HepG2 (cell line): ENCODE results near the gene HIPK4. TPM values are rescaled to one million over a fixed set of nuclear protein-coding genes. Genes with fewer than 3 reads are reported as not detected.

ENCODE experiments used
- ELF4 ChIP-seq: sonication (generic); formaldehyde crosslinking; IDR thresholded peaks from 2 replicates; pipeline ENCODE4 v1.5.0; 2020; ENCODE audit warnings: missing genetic modification reagents, mild to moderate bottlenecking, moderate library complexity, borderline replicate concordance
- ESRRA ChIP-seq: sonication (generic); formaldehyde crosslinking; IDR thresholded peaks from 2 replicates; pipeline ENCODE4 v1.5.1; 2020; ENCODE audit warnings: mild to moderate bottlenecking, low read depth, missing genetic modification reagents
- FOXK1 ChIP-seq: sonication (generic); formaldehyde crosslinking; IDR thresholded peaks from 2 replicates; pipeline ENCODE4 v1.4.0; 2020; ENCODE audit warnings: low read depth, missing genetic modification reagents, borderline replicate concordance
- HOXA3 ChIP-seq: sonication (generic); formaldehyde crosslinking; IDR thresholded peaks from 2 replicates; pipeline ENCODE4 v1.5.0; 2020; ENCODE audit warnings: missing genetic modification reagents
- KAT2B ChIP-seq: fragments of 150-350 bp; IDR thresholded peaks from 2 replicates; pipeline ENCODE4 v1.6.1; 2014; ENCODE audit warnings: low read depth, low read length, borderline replicate concordance
- KLF9 ChIP-seq: IDR thresholded peaks from 2 replicates; pipeline ENCODE4 v1.6.1; 2016; ENCODE audit warnings: low read depth
- MAFF ChIP-seq: IDR thresholded peaks from 2 replicates; pipeline ENCODE4 v1.6.1; 2011; ENCODE audit warnings: low read depth, low read length, improper control_type of control experiment
- NAIF1 ChIP-seq: sonication (generic); formaldehyde crosslinking; IDR thresholded peaks from 2 replicates; pipeline ENCODE4 v1.5.0; 2020; ENCODE audit warnings: mild to moderate bottlenecking, missing genetic modification reagents, borderline replicate concordance
- NCOA1 ChIP-seq: sonication (generic); formaldehyde crosslinking; IDR thresholded peaks from 2 replicates; pipeline ENCODE4 v1.9.0; 2021; ENCODE audit warnings: missing genetic modification reagents
- NPAS2 ChIP-seq: sonication (generic); formaldehyde crosslinking; IDR thresholded peaks from 2 replicates; pipeline ENCODE4 v1.8.0; 2022; ENCODE audit warnings: mild to moderate bottlenecking, missing genetic modification reagents, borderline replicate concordance
- RARA ChIP-seq: IDR thresholded peaks from 2 replicates; pipeline ENCODE4 v1.6.1; 2016; ENCODE audit warnings: missing genetic modification reagents, missing compliant biosample characterization
- RARG ChIP-seq: sonication (generic); formaldehyde crosslinking; IDR thresholded peaks from 2 replicates; pipeline ENCODE4 v1.4.0; 2020; ENCODE audit warnings: low read depth, mild to moderate bottlenecking, missing genetic modification reagents
- RXRA ChIP-seq: sonication (generic); formaldehyde crosslinking; IDR thresholded peaks from 2 replicates; pipeline ENCODE4 v1.5.1; 2020; ENCODE audit warnings: missing genetic modification reagents
- SRF ChIP-seq: IDR thresholded peaks from 2 replicates; pipeline ENCODE4 v1.6.1; 2011; ENCODE audit warnings: mild to moderate bottlenecking, low read depth, low read length, moderate library complexity
- TBX3 ChIP-seq: fragments of 450-650 bp; IDR thresholded peaks from 2 replicates; pipeline ENCODE4 v1.6.1; 2017; ENCODE audit warnings: antibody characterized with exemption, mild to moderate bottlenecking, inconsistent platforms, borderline replicate concordance
- U2AF1 ChIP-seq: fragments of 200-400 bp; formaldehyde crosslinking; optimal IDR thresholded peaks from 2 replicates; pipeline ENCODE3; 2017; ENCODE audit warnings: mild to moderate bottlenecking, low read depth, low read length
- ZKSCAN8 ChIP-seq: IDR thresholded peaks from 2 replicates; pipeline ENCODE4 v1.6.1; 2016; ENCODE audit warnings: borderline replicate concordance, missing genetic modification reagents, missing compliant biosample characterization
- ZNF138 ChIP-seq: sonication (generic); formaldehyde crosslinking; IDR thresholded peaks from 2 replicates; pipeline ENCODE4 v1.5.0; 2020; ENCODE audit warnings: mild to moderate bottlenecking, low read depth, missing genetic modification reagents
- ZNF160 ChIP-seq: sonication (generic); formaldehyde crosslinking; IDR thresholded peaks from 2 replicates; pipeline ENCODE4 v1.8.0; 2022; ENCODE audit warnings: mild to moderate bottlenecking, inconsistent platforms, missing genetic modification reagents
- ZNF253 ChIP-seq: sonication (generic); formaldehyde crosslinking; IDR thresholded peaks from 2 replicates; pipeline ENCODE4 v1.8.0; 2022; ENCODE audit warnings: mild to moderate bottlenecking, missing genetic modification reagents, borderline replicate concordance
- ZNF354B ChIP-seq: sonication (generic); formaldehyde crosslinking; IDR thresholded peaks from 2 replicates; pipeline ENCODE4 v1.8.0; 2022; ENCODE audit warnings: mild to moderate bottlenecking, missing genetic modification reagents
- ZNF605 ChIP-seq: sonication (generic); formaldehyde crosslinking; IDR thresholded peaks from 2 replicates; pipeline ENCODE4 v1.8.0; 2022; ENCODE audit warnings: mild to moderate bottlenecking, missing genetic modification reagents
- ZNF678 ChIP-seq: sonication (generic); formaldehyde crosslinking; IDR thresholded peaks from 2 replicates; pipeline ENCODE4 v1.4.0; 2020; ENCODE audit warnings: mild to moderate bottlenecking, missing genetic modification reagents
- ZNF781 ChIP-seq: sonication (generic); formaldehyde crosslinking; IDR thresholded peaks from 2 replicates; pipeline ENCODE4 v1.5.1; 2020; ENCODE audit warnings: borderline replicate concordance, mild to moderate bottlenecking, missing genetic modification reagents; ENCODE audit errors: not compliant biosample characterization
- ZNF878 ChIP-seq: sonication (generic); formaldehyde crosslinking; IDR thresholded peaks from 2 replicates; pipeline ENCODE4 v1.8.1; 2023; ENCODE audit warnings: mild to moderate bottlenecking, missing genetic modification reagents, moderate library complexity
- ZNF891 ChIP-seq: sonication (generic); formaldehyde crosslinking; IDR thresholded peaks from 2 replicates; pipeline ENCODE4 v1.5.0; 2020; ENCODE audit warnings: mild to moderate bottlenecking, missing genetic modification reagents
- polyA plus RNA-seq, 8 experiments: library from polyadenylated mRNA; depleted of rRNA in 3 of 8; stranded (reverse) in 7 of 8; unstranded in 1 of 8; fragments of >200 nt; fragmentation: Illumina TruSeq in 4 of 8; extraction: Trizol in 4 of 8; gene quantifications; 2 replicates each; pipeline versions ENCODE4 v1.2.1 to v1.2.3, GENCODE V29; 2011 to 2016; ENCODE audit warnings: low read depth in 4 of 8, missing spikeins in 1 of 8, mixed read lengths in 1 of 8; ENCODE audit not compliant: insufficient read depth in 1 of 8
- total RNA-seq, 5 experiments: library from RNA; depleted of rRNA; stranded (reverse); fragments of >200 nt; fragmentation: Illumina TruSeq; extraction: Trizol; gene quantifications; 2 replicates each; pipeline ENCODE4 v1.2.3, GENCODE V29; 2016; ENCODE audit warnings: low read depth in 1 of 5
- TF ChIP-seq, protein P1 (sequence below): sonication (generic); formaldehyde crosslinking; IDR thresholded peaks from 2 replicates; pipeline ENCODE4 v1.5.0; 2020; ENCODE audit warnings: missing genetic modification reagents, mild to moderate bottlenecking, borderline replicate concordance
- TF ChIP-seq, protein P2 (sequence below): sonication (generic); formaldehyde crosslinking; IDR thresholded peaks from 2 replicates; pipeline ENCODE4 v1.9.0; 2021; ENCODE audit warnings: missing genetic modification reagents, borderline replicate concordance

Gene HIPK4
- total and polyA plus RNA-seq, 2 of the 13 experiments (the other 11 are each of a cell fraction or from before 2014, with no cell fraction given) = 0.03 TPM; not detected in 1

GRCh38 chr19:40348125-40348913 is 41.7 kb downstream of the HIPK4 start, which contains the start of the genes C19orf47 and PLD3 (continued):
- TF ChIP-seq ZNF160 (CRISPR knock-in tag) (no peak; the same call in 1 of the 2 replicates), ZNF605 (no peak; the same call in 1 of the 2 replicates), RARA (0 out of 2 replicates have a peak, but pooled peaks have one; percentile 49), ZNF138 (0 out of 2 replicates have a peak, but pooled peaks have one; percentile 45), MAFF (no peak), SRF (no peak), RXRA (CRISPR knock-in tag) (peak; percentile 62), ZNF781 (CRISPR knock-in tag) (no peak), U2AF1 (no peak), KLF9 (CRISPR knock-in tag) (no peak), ZNF891 (CRISPR knock-in tag) (no peak), RARG (CRISPR knock-in tag) (no peak), ZNF878 (CRISPR knock-in tag) (no peak), KAT2B (no peak), ZKSCAN8 (CRISPR knock-in tag) (0 out of 2 replicates have a peak, but pooled peaks have one; percentile 4), ELF4 (no peak), NCOA1 (CRISPR knock-in tag) (no peak), ZNF678 (CRISPR knock-in tag) (no peak), HOXA3 (CRISPR knock-in tag) (peak; percentile 95), NAIF1 (CRISPR knock-in tag) (no peak), ESRRA (CRISPR knock-in tag) (no peak; the same call in 1 of the 2 replicates), FOXK1 (CRISPR knock-in tag) (peak; percentile 82; the same call in 1 of the 2 replicates), NPAS2 (CRISPR knock-in tag) (no peak), ZNF354B (no peak), ZNF253 (CRISPR knock-in tag) (no peak), TBX3 (peak; percentile 84)
- TF ChIP-seq, protein P1, sequence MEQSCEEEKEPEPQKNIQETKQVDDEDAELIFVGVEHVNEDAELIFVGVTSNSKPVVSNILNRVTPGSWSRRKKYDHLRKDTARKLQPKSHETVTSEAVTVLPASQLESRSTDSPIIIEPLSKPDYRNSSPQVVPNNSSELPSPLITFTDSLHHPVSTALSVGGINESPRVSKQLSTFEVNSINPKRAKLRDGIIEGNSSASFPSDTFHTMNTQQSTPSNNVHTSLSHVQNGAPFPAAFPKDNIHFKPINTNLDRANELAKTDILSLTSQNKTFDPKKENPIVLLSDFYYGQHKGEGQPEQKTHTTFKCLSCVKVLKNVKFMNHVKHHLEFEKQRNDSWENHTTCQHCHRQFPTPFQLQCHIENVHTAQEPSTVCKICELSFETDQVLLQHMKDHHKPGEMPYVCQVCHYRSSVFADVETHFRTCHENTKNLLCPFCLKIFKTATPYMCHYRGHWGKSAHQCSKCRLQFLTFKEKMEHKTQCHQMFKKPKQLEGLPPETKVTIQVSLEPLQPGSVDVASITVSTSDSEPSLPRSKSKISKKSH (CRISPR knock-in tag) = 0 out of 2 replicates have a peak, but pooled peaks have one; percentile 33
- TF ChIP-seq, protein P2, sequence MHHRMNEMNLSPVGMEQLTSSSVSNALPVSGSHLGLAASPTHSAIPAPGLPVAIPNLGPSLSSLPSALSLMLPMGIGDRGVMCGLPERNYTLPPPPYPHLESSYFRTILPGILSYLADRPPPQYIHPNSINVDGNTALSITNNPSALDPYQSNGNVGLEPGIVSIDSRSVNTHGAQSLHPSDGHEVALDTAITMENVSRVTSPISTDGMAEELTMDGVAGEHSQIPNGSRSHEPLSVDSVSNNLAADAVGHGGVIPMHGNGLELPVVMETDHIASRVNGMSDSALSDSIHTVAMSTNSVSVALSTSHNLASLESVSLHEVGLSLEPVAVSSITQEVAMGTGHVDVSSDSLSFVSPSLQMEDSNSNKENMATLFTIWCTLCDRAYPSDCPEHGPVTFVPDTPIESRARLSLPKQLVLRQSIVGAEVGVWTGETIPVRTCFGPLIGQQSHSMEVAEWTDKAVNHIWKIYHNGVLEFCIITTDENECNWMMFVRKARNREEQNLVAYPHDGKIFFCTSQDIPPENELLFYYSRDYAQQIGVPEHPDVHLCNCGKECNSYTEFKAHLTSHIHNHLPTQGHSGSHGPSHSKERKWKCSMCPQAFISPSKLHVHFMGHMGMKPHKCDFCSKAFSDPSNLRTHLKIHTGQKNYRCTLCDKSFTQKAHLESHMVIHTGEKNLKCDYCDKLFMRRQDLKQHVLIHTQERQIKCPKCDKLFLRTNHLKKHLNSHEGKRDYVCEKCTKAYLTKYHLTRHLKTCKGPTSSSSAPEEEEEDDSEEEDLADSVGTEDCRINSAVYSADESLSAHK (CRISPR knock-in tag) = no peak
